Activated T-helper 1 cell treated with Interleukin-2 at 50 U/mL for 16 hours (primary cell): ENCODE results near the gene ATP2B3.

Source experiments
- DNase-seq: peaks from one replicate; pipeline ENCODE4 v3.0.0-alpha.2; 2020; ENCODE audit warnings: low read depth

Gene ATP2B3

DNA sequence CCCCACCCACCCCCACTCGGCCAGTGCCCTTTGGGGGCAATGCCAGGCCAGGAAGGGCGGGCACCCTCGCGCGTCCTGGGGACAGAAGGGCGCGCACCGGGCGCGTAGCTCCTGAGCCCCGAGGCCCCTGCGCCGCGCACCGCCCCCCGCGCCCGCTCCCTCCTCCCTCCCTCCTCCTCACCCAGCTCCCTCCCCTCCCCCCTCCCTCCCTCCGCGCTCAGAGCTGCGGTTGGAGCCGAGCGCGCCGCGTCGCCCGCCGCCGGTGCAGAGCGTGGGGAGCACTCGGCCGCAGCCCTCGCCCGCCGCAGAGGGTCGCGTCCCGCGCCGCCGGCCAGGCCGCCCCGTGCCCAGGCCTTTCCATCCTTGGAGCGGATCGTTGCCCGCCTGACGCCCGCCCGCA, at the start of gene ATP2B3:
TSS of gene ATP2B3 (plus strand) at position 220 of the 400 bp plus-strand sequence. CDS start 18,606 bp downstream, outside the sequence.
- DNase-seq, result no peak

GRCh38 chrX:153468008-153468580, 49.3 kb upstream of the ATP2B3 start:
- no peak for DNase-seq

- DNase-seq, result no peak
Observed at GRCh38 chrX:153469811-153470410, 47.5 kb upstream of the ATP2B3 start.

GRCh38 chrX:153470411-153471363, 46.8 kb upstream of the ATP2B3 start, which contains the start of gene HAUS7:
HAUS7 (minus strand) TSS chrX:153470576; CDS start chrX:153470557, 19 bp downstream.
- peak; percentile 77 for DNase-seq

- no peak for DNase-seq
Observed at GRCh38 chrX:153471663-153472280, 45.7 kb upstream of the ATP2B3 start.

DNA sequence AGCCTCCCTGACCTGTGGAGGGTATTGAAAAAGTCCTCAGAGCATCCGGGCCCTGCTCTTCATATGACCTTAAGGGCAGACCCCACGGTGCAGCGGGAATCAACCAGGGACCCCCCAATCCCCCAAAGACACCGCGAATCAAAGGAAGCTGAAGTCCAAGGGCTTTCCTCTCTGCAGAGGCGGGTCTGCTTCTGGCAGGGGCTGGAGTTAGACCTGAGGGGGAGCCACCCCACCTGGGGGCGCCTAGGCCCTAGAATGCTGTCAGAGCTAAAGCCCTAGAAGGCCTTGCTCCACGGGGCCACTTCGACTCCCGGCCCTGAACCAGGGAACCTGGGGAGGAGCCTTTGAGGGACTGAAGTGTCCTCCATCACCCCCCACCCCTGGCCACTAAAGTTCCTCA, 44.3 kb upstream of the ATP2B3 start:
- DNase-seq, result no peak

DNA sequence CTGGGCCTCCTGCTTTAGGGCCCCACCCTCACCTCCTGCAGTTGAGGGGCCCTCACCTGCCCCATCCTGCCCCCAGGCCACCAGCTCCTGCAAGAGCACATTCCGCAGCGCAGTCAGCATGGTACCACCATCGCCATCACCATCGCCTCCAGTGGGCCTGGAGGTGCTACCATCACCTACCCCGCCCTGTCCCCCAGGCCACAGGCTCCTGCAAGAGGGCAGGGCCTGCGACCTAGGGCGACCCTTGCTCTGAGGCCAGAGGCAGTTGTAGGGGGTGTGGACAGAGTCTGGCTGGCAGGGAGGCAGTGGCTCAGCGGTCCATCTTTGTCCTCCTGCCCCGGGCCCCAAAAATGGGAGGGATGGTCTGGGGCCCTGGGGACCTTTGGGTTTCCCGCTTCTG, 43.2 kb upstream of the ATP2B3 start:
- no peak for DNase-seq

GRCh38 chrX:153474718-153475117, 42.7 kb upstream of the ATP2B3 start:
- DNase-seq, result peak; percentile 43

DNA sequence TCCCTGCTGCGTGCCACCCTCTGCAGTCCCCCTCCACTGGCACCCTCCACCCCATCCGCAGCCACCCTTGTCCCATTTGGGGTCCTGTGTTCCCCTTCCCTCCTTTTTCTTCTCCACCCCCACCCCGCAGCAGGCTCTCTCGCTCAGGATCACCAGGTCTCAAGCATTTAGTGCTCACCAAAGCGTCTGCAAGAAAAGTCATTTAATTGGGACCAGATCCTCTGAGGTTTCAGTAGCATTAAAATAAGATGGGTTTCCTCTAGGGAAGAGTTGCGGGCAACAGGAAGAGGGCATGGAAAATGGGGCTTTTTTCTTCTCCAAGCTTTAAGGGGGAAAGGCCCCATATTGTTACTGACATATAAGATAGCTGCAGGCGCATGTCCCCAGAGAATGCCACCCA, 42.2 kb upstream of the ATP2B3 start:
- no peak for DNase-seq

- no peak for DNase-seq
Observed at GRCh38 chrX:153475751-153476281, 41.6 kb upstream of the ATP2B3 start.

DNA sequence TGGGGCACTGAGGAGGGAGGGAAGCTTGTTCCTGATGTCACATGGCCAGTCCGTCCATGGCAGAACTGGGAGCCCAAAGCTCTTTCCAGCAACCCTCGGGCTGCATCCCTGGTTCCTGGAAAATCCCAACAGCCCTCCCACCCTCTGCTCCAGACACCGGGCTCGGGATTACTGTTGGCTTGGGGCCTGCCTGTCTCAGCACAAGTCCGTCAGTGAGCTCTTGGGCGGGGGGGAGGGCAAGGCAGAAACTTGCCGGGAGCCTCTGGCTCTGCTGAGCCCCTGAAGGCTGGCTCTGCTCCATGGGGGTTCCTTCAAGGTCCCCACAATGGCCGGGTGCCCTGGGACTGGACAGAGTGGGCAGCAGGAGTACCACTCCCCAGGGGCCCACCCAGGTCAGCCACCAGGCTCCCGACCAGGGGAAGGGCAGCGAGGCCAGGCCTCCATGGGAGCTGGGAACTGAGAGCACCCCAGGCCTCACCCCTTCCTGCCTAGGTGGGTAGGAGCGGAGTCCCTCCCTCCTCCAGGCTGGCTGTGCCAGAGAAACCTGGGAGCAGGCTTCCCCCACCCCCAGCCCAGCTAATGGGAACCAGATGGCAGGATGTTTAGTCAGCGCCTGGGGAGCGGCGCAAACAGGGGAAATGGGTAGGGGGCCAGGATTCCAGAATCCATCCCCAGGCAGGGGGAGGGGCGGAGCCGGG, 40.6 kb upstream of the ATP2B3 start:
- DNase-seq, result no peak

DNA sequence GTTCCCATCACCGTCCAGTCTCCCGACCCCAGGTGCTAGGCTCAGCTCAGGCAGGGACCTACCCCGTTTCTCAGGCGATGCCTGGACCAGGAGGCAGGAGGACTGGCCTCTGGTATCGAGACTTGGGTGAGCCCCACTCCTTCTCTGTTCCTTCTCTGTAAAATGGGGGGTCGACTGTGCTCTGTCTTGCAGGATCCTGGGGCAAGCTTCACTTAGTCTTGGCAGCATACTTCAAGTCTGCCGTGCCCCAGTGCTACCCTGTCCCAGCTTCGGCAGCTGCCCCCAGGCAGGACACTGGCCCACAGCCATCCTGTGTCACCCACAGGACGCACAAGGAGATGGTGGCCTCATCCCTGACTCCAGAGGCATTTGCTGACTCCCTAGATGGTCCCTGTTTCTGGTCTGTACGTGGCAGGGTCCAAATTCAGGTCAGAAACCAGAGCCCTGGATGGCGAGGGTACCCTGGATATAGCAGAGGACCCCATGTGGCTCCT, 40.0 kb upstream of the ATP2B3 start:
- DNase-seq, result no peak

GRCh38 chrX:153477901-153478300, 39.5 kb upstream of the ATP2B3 start:
- DNase-seq, result no peak

- DNase-seq, result no peak
Observed at GRCh38 chrX:153478746-153479145, 38.7 kb upstream of the ATP2B3 start.

DNA sequence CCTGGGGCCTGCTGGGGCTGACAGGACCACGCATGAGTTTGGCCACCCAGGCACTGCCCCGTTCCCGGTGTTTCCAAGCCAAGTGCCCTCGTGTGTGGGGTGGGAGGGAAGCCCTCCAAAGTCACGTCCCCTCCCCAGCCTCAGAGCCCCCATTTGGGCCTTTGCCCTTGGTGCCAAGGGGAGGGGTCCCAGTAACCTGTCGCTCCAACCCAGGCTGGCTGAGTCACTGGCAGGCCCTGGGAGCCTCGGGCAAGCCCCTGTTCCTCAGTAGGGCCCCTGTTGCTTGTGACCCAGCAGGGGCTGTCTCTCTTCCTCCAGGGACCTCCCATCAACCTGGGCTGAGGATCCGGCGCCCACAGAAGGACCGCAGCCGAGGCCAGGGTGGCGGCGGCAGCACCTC, 36.4 kb upstream of the ATP2B3 start:
- DNase-seq, result no peak

DNA sequence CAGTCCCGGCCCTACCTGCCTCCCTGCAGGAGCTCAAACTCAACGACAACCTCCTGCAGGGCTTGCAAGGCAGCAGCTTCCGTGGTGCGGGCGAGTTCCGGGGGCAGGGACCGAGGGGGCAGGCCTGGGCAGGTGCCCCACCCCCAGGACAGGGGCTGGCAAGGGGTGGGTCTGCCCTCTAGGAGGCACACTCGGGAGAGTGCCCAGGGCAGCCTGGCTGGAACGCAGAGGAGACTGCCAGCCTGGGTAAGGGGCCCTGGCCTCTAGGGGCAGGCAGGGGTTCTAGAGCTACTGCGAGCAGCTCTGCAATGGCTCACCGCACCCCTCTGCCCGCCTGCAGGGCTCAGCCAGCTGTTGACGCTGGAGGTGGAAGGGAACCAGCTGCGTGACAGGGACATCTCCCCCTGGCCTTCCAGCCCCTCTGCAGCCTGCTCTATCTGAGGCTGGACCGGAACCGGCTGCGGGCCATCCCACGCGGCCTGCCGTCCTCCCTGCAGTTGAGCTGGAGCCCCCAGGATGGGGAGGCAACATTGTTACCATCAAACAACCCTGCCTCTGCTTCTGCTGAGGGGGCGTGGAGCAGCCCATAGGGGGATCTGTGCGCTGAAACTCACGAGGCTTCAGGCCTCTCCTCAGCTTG, 34.9 kb upstream of the ATP2B3 start:
- DNase-seq, result no peak

GRCh38 chrX:153485396-153486080, 31.9 kb upstream of the ATP2B3 start:
- no peak for DNase-seq

DNA sequence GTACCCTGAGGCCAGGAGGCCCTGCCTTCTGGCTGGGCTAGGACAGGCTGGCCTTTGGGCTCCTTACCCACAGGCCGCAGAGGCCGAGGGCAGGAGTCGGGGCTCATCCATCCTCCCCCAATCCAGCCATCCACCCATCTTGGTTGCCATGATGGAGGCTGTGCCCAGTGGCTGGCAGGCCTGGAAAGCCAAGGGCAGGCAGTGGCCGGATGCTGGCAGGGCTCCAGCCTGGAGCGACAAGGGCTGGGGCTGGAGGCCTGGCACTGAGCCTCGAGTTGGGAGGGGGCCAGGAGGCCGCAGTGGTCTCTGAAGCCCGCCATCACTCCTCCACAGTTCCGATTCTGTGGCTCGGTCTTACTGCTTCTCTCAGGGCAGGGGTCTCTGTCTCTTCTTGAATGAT, 31.3 kb upstream of the ATP2B3 start:
- DNase-seq, result no peak

GRCh38 chrX:153487590-153488071, 29.8 kb upstream of the ATP2B3 start:
- no peak for DNase-seq
